ENCODE data around the gene FAM83C.

Gene FAM83C

DNA sequence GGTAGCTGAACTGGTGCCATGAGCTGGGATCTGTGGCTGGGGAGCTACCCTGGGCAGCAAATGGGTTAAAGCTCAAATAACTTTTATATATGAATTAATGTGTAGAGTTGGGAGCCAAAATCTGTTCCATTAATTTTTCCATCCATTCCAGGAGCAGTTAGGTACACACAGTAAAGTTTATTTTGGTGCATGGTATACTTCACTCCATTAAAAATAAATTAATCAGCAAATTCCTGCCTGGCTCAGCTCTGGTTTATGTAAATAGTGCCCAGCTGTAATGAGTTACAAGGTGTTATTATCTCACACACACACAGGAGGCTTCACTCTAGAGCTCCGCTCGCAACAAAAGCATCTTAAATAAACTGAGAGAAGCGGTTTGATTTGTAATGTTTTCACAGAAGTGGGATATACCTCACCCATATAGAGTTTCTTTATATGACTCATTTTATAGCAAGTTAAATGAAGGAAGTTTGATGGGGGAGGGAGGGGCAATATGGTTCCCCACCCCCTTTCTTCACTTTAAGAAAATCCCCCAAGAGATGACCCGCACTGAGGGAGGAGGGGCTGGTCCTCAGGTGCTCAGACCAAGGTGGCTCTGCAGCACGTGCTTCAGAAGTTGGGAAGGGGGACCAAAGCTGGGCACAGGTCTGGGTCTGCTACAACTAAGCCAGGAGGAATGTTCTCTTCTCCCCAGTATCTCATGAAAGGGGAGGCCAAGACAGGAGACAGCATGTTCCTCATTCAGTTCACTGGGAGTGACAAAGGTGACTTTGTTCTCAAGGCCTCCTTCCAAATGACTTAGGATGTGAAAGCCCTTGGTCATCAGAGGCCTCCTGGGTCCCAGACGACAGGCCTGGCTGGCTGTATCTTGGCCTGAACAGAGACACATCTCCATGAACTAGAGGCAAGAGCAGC, 10.5 kb upstream of the FAM83C start:
- TF ChIP-seq REST (IDR thresholded peaks at IDR 0.05; ENCODE audit: low read depth) (no peak), TEAD4 (IDR thresholded peaks at IDR 0.05) (no peak), YY1 (IDR thresholded peaks at IDR 0.05; ENCODE audit: low read depth) (no peak), USF1 (IDR thresholded peaks at IDR 0.05) (no peak), FOXM1 (IDR thresholded peaks at IDR 0.05; ENCODE audit: borderline replicate concordance, low read depth) (no peak), CEBPB (IDR thresholded peaks at IDR 0.05) (no peak), TAF1 (IDR thresholded peaks at IDR 0.05; ENCODE audit: low read depth) (no peak)

- TF ChIP-seq RAD21 (IDR thresholded peaks at IDR 0.05; ENCODE audit: low read depth) (no peak), NFIC (IDR thresholded peaks at IDR 0.05) (no peak), EP300 (IDR thresholded peaks at IDR 0.05; ENCODE audit: borderline replicate concordance) (no peak), CREB1 (IDR thresholded peaks at IDR 0.05; ENCODE audit: low read depth) (no peak), CEBPB (IDR thresholded peaks at IDR 0.05) (no peak)
Observed at GRCh38 chr20:35301426-35301825, 9.2 kb upstream of the FAM83C start.

DNA sequence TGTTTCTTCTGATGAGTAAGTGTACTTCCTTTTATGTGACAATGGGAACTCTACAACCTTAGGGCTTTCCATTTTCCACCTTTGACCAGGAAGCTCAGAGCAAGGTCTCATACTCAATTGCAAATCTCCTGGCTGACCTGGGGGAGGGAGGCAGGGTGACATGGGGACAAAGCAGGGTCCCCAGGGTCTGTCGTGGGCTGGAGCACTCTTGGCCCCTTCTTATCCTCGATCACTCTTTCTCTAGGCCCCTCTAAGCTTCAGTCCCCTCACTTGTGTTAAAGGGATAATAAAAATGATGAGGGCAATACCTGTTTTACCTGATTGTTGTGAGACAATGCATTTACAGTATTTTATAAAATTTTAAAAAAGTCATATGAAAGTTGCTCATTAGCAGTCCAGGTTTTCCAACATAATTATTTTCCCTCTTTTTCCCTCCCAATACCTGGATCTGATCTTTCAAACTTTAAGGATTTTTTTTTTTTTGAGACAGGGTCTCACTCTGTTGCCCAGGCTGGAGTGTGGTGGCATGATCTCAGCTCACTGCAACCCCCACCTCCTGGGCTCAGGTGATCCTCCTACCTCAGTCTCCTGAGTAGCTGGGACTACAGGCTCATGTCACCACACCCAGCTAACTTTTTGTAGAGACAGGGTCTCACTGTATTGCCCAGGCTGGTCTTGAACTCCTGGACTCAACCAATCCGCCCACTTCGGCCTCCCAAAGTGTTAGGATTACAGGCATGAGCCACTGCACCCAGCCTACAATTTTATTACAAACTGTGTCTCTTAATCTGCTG, 8.4 kb upstream of the FAM83C start:
- TF ChIP-seq, protein P1, sequence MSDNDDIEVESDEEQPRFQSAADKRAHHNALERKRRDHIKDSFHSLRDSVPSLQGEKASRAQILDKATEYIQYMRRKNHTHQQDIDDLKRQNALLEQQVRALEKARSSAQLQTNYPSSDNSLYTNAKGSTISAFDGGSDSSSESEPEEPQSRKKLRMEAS (IDR thresholded peaks at IDR 0.05), result no peak
- TF ChIP-seq EP300 (IDR thresholded peaks at IDR 0.05; ENCODE audit: borderline replicate concordance) (no peak), YY1 (IDR thresholded peaks at IDR 0.05; ENCODE audit: low read depth) (no peak), TEAD4 (IDR thresholded peaks at IDR 0.05) (no peak), REST (IDR thresholded peaks at IDR 0.05; ENCODE audit: low read depth) (no peak), ZBTB7A (IDR thresholded peaks at IDR 0.05; ENCODE audit: low read depth) (no peak), USF1 (IDR thresholded peaks at IDR 0.05) (no peak), TAF1 (IDR thresholded peaks at IDR 0.05; ENCODE audit: low read depth) (no peak), CREB1 (IDR thresholded peaks at IDR 0.05; ENCODE audit: low read depth) (no peak), EGR1 (IDR thresholded peaks at IDR 0.05) (no peak), CEBPB (IDR thresholded peaks at IDR 0.05) (no peak), NFIC (IDR thresholded peaks at IDR 0.05) (no peak), TCF12 (IDR thresholded peaks at IDR 0.05; ENCODE audit: low read depth) (no peak), FOXM1 (IDR thresholded peaks at IDR 0.05; ENCODE audit: borderline replicate concordance, low read depth) (no peak)

DNA sequence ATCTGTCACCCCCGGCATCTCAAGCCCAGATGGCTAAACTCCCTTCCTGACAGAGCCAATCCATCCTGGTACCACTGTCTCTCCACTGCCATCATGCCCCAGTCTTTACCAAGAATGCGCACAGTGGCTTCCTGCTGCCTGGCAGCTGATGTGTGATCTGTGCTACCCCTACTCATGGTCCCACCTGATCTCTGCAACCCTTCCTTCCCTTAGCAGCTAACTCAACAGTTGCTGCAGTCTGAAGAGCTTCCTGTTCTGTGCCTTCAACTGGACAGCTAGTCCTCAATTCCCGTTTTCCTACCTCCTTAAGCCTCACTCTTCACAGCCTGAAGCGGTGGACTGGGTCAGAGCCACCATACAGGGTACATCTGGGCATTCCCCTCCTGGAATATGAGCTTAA, 7.6 kb upstream of the FAM83C start:
- TF ChIP-seq YY1 (IDR thresholded peaks at IDR 0.05; ENCODE audit: low read depth), result no peak
- TF ChIP-seq CREB1 (IDR thresholded peaks at IDR 0.05; ENCODE audit: low read depth), result no peak
- no peak for TF ChIP-seq EP300 (IDR thresholded peaks at IDR 0.05; ENCODE audit: borderline replicate concordance)
- TF ChIP-seq TCF12 (IDR thresholded peaks at IDR 0.05; ENCODE audit: low read depth), result no peak
- TF ChIP-seq TEAD4 (IDR thresholded peaks at IDR 0.05), result no peak
- TF ChIP-seq, protein P1 (IDR thresholded peaks at IDR 0.05), result no peak
- no peak for TF ChIP-seq USF1 (IDR thresholded peaks at IDR 0.05)
- TF ChIP-seq ZBTB7A (IDR thresholded peaks at IDR 0.05; ENCODE audit: low read depth), result no peak
- TF ChIP-seq NFIC (IDR thresholded peaks at IDR 0.05), result no peak
- TF ChIP-seq TAF1 (IDR thresholded peaks at IDR 0.05; ENCODE audit: low read depth), result no peak
- TF ChIP-seq RAD21 (IDR thresholded peaks at IDR 0.05; ENCODE audit: low read depth), result no peak
- TF ChIP-seq FOXM1 (IDR thresholded peaks at IDR 0.05; ENCODE audit: borderline replicate concordance, low read depth), result no peak
- no peak for TF ChIP-seq EGR1 (IDR thresholded peaks at IDR 0.05)
- TF ChIP-seq REST (IDR thresholded peaks at IDR 0.05; ENCODE audit: low read depth), result no peak
